Dermis blood vessel endothelial cell (primary cell): ENCODE measurements around the gene KLHL25. TPM values are rescaled to one million over a fixed set of nuclear protein-coding genes. Genes with fewer than 3 reads are reported as not detected.
"Not testable (repeated sequence)": the region's sequence is repeated elsewhere in the genome, so short reads cannot be mapped to it uniquely, and the experiment has no call there.

Experiments used
- DNase-seq: peaks from one replicate; pipeline ENCODE4 v3.0.0; 2010
- total RNA-seq: library from RNA; depleted of rRNA; stranded (reverse); fragments of >200 nt; gene quantifications from 2 replicates; pipeline ENCODE4 v1.2.3, GENCODE V29; 2014

KLHL25 gene
- total RNA-seq, 1 donor from 2014 or later: 5.4 TPM

DNA sequence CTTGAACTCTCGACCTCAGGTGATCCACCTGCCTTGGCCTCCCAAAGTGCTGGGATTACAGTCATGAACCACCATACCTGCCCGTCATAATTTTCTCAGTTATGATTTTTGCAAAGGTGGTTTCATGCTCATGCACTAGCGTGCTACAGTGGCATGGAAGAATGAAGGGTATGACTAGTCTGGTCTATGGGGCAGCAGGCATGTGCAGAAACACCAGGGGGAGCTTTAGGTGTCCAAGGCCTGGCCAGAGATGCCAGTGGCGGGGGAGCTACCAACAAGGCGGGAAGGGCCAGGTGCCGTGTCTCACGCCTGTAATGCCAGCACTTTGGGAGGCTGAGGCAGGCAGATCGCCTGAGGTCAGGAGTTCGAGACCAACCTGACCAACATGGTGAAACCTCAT lies 7.9 kb upstream of the KLHL25 start:
- peak; percentile 9 for DNase-seq

- DNase-seq: no peak
These were observed 5.9 kb upstream of the KLHL25 start for GRCh38 chr15:85800478-85801123.

GRCh38 chr15:85796371-85796770 lies 1.6 kb upstream of the KLHL25 start:
- not testable (repeated sequence) for DNase-seq

DNA sequence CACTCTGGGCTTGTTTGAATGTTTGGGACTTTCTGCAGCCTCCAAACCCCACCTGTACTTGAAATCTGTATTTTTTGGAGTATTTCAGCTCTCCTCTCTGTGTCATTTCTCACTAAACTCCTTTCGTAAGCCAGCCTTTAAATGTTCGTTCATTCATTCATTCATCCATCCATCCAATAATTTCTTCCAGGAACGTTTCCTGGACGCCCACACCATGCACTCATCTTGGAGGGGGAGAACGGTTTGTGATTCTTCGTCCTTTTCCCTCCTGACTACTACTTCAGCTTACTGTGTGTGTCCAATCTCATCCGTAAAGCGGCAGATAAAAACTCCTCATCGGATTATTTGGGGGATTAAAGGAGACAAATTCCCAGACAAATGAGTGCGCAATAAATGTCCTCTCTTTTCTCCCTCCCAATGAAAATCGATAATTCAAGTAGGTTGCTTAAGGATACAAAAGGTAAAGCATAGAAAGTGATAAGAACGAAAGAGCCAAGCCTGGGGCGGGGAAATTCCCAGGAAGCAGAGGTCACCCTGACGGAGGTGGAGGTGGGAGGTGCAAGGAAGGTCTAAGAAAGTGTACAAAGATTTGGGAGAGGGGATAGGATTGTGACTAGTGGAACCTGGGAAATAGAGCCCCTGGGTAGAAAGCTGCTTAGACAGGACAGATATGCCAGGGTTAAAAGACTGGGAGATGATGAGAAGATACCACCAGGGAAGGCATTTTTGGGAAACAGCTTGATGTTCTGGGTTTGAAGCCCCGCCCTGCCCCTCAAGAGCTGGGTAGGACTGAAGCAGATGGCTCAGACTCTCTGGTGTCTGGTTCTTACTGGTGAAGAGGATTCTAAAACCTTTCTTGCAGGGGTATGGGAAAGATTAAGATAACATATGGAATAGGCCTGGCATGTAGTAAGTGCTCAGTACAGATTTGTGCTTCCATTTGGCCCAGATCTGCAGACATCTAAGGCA lies 896 bp upstream of the KLHL25 start:
- no peak for DNase-seq

DNA sequence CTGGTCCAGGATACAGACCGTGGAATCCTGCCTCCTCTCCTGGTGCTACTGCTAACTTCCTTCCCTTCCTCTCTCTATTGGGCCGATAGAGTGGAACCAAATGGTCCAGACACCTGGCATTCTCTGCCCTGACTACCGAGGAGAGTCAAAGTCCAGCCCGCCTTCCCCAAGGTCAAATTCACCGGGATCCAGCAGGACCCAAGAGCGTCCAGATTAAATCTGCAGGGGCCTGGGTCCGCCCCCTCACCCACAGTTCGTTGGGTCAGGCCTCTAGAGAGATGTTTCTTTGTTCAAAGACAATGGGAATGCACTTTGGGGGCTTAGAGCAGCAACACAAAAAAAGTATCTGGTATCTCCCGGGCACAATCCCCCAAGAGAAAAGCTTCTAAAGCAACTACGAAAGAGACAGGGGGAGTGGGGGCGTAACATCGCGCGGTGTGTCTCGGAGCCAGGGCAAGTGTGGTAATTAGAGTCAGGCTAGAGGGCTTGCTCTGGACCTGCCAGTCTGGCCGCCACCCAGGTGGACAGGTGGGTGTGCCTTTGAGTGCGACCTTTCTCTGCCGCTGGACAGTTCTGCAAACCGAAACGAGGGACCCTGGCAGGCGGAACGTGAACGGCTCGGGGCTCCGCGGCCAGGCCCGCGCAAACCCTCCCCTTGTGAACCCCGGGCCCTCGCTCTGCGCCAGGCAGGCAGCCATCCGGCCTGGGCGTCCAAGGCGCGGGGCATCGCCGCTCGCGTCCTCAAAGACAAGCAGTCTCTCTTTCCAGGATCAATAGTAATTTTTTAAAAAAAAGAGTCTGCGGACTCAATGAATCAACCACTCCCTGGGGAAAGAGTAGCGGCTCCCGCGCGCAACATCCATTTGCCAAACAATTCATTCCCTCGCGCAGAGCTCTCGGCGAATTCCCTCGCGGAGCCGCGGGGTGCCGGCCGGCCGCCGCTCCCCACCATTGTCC lies 806 bp downstream of the KLHL25 start:
- peak; percentile 51 for DNase-seq

DNA sequence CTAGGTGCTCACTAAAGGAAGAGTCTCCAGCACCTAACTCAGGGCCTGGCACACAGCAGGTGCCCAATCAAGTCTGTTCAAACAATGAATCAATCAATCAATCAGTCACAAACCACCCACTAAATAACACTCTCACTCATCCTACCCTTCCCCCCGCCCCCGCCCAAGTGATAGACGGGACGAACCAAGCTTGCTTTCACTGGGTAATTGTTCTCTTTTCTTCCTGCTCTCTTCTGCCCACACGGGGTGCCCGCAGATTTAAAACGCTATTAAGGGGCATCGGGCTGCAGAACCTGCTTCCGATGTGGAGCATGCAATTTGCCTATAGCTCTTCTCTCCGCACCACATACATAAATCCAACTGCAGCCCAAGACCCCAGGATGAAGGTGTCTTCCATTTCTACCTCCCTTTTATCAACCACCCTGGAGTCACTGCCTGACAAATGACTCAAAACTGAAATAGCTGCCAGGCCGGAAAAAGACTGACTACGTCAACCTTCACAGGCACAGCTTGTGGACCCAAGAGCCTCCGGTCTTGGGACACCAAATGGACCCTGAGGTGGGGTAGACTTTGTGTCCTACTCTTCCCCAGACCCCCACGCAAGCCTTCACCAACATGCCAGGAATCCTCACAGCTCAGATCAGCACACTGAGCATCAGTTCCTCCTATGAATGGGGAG lies 1.7 kb downstream of the KLHL25 start:
- no peak for DNase-seq

- DNase-seq: no peak
These were observed 2.5 kb downstream of the KLHL25 start for GRCh38 chr15:85792102-85792731.

GRCh38 chr15:85789496-85789875 lies 5.2 kb downstream of the KLHL25 start:
- no peak for DNase-seq

DNA sequence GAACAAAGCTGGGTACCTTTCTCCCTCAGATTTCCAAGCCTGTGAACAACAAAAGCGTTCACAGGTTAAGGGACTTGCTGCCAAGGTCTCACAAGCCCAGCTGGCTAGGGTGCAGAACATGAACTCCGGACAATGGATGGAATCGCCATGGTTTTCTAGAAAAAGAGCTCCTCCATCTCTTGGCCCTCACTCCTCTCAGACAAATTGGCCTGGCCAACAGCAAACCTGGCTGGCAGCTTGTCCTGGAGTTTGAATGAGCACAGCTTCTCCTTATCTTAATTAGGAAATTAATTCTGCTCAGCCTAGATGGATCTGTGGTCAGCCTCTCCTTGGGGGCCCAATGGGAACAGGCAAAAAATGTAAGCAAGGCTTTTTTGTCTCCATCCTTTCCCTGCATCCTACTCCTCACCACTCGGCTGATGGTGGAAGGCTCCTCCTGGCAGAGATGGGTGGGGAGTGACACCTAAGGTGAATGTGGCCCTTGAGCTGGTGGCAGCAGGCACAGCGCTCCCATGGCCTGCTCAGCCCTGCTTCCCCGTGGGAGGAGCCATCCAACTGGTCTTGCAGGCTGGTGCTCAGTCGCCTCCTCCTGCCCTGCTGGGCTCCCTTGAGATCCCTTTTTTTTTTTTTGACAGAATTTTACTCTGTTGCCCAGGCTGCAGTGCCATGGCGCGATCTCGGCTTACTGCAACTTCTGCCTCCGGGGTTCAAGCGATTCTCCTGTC lies 5.8 kb downstream of the KLHL25 start:
- no peak for DNase-seq

DNA sequence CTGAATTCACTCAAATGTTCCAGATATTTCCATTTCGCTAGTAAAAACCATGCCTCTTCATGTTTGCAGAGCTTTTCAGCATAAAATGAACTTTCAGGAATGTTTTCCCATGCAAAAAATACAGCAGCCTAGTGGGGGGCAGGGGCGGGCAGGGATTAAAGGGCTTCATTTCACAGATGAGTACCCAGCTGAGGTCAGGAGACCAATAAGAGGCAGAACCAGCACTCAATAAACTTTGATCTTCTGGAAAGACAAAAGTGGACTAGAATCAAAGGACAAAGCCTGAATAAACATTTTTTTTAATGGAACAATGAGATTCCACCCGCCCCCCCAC lies 8.0 kb downstream of the KLHL25 start:
- DNase-seq: no peak

DNA sequence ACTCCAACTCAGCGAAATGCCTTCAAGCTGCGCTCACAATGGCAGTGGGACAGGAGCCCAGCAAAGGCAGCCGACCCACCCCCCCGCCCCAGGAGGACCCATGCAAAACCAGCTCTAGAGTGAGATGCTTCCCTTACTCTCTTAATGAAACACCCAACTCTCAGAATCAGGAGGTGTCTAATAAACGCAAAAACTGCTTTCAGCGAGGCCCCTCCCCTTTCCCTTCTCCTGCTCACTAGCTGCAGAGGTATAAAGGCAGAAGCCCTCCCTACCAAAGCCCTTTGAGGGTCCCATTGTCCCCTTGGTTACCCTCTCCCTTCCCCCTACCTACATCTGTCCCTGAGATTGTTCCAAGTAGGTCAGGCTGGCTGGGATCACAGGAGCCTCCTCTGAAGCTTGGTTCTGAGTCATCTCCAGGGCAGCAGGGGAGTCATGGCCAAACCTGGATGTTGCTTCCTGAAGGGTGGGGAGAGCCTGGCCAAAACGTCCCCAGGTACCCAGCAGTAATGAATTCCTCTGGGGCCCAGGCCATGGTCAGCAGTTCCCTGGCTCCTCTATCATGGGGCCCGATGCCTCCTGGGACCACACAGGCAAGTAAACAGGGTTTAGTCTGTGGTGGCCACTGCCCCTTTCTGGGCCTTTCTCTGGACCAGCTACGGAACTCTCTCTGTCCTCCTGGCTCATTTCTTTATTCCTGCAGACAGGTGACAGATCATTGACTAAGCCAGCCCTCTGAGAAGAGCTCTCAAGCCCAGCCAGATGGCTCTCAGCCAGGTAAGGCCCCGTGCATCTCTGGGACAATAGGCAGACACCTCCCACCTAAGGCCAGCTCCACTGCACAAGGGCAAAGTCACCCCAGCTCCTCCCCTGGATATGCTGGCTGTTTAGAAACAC lies 8.6 kb downstream of the KLHL25 start:
- DNase-seq: peak; percentile 56

DNA sequence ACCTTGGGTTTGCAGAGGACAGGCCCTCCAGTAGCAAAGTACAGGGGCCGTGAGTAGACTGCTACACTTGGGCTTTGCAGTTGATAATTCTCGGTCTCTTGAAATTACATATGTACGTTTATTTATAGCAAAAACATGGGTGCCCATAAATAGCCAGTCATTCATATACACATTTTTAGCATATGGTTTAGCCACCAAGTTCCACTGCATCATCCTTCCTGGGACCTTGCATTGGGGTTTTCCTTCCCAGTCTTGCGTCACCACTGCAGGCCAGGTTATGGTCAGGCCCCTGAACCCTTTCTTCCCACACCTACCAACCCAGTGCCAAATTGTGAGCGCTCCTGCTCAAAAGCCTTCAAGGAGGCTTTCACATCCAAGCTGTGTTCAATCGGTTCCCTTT lies 12.7 kb downstream of the KLHL25 start:
- DNase-seq: no peak

- DNase-seq: no peak
These were observed 13.6 kb downstream of the KLHL25 start for GRCh38 chr15:85781099-85781498.

GRCh38 chr15:85780225-85780985 lies 14.3 kb downstream of the KLHL25 start:
- no peak for DNase-seq

GRCh38 chr15:85779249-85779648 lies 15.5 kb downstream of the KLHL25 start:
- no peak for DNase-seq

- DNase-seq: no peak
These were observed 16.5 kb downstream of the KLHL25 start for GRCh38 chr15:85778107-85778776.

DNA sequence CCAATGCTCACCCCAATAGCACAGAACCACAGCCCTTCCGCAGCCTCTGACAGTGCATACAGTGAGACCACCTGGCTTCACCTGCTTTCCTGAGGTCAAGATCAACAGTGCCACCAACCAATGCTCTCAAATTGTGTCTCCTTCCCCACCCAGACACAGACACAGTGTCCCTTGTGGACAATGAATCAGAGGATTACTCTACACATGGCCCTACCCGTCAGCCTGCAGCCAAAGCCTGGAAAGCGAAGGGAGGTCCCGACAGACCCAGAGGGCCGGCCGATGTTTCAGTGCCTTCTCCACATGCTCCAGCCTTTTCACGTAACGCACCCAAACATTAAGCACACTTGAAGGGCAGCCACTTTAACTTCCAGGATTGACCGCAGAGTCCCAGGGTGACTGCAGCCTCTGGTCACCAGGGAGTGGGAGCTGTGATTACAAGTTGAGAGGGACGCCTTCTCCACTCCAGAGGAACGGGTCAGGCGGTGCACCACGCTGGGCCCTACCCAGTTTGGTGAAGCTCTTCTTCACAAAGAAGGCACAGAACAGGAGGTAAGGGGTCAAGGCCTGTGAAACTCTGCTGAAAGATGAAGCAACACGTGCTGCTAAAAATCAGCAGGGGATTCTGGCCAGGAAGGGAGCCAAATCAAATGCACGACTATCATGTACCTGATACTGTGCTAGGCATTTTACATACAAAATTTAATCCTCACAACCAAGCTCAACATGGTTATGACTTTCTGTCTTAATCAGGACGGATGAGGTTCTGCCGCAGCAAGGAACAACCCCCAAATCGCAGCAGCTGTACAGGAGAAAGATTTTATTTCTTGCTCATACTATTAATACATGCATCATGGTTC lies 17.2 kb downstream of the KLHL25 start:
- no peak for DNase-seq

DNA sequence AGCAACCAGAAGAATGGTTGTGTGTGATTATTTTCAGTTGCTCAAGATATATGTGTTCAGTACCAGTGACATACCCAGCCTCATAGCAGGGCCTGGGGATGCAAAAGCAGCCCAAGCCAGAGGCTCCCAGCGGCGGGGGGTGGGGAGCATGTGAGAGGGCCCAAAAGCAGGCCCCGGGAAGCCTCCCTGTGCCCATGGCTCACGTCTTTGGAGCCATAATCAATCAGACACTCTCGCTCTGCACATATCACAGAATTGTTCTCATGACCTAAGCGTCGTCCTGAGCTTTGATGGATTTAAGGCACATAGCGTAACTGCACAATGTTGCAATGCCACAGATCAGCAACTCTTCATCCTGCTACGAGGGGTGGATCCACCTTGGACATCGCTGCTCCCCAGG lies 20.8 kb downstream of the KLHL25 start:
- no peak for DNase-seq
